Uterus (tissue), 2 donors: ENCODE data around the gene RPL38.

Experiments
- POLR2A ChIP-seq, 2 donors: fragments of 450-650 bp; IDR thresholded peaks; one replicate each; pipeline ENCODE4 v1.6.1; 2016; ENCODE audit warnings: antibody characterized with exemption in 2 of 2, mild to moderate bottlenecking in 1 of 2, moderate library complexity in 1 of 2
- TF ChIP-seq, protein P1 (sequence below), 4 experiments: fragments of 200-600 bp in 2 of 4; fragments of 450-650 bp in 2 of 4; sonication (generic) in 2 of 4; IDR thresholded peaks; one replicate each; pipeline ENCODE4 v1.5.1; 2016 to 2019; ENCODE audit warnings: antibody characterized with exemption in 4 of 4, mild to moderate bottlenecking in 2 of 4, moderate library complexity in 1 of 4

DNA sequence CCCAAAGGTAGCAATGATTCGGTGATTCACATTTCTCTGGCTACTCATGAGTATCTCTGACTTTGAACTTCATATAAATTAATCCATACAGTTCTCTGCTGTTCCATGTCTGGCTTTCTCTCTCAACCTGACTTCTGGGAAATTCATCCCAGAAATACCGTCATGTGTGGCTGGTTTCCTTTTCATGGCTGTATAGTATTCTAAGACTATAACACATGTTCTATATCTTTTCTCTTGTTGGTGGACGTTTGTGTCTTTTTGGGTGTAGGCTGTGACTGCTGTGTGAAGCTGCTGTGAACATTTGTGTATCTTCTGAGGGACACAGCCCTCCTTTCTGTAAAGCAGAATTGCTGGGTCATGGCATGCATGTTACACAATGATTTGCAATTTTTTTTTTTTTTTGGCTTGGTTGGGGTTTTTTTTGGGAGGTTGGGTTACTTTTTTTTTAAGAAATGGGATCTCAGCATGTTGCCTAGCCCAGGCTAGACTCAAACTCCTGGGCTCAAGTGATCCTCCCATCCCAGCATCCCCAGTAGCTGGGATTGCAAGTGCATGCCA lies 16.2 kb downstream of the RPL38 start:
- TF ChIP-seq, protein P1, sequence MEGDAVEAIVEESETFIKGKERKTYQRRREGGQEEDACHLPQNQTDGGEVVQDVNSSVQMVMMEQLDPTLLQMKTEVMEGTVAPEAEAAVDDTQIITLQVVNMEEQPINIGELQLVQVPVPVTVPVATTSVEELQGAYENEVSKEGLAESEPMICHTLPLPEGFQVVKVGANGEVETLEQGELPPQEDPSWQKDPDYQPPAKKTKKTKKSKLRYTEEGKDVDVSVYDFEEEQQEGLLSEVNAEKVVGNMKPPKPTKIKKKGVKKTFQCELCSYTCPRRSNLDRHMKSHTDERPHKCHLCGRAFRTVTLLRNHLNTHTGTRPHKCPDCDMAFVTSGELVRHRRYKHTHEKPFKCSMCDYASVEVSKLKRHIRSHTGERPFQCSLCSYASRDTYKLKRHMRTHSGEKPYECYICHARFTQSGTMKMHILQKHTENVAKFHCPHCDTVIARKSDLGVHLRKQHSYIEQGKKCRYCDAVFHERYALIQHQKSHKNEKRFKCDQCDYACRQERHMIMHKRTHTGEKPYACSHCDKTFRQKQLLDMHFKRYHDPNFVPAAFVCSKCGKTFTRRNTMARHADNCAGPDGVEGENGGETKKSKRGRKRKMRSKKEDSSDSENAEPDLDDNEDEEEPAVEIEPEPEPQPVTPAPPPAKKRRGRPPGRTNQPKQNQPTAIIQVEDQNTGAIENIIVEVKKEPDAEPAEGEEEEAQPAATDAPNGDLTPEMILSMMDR (IDR thresholded peaks at IDR 0.05) = no peak
- TF ChIP-seq POLR2A (IDR thresholded peaks at IDR 0.05) = no peak
